ENCODE measurements around the gene AVPR1B. TPM values are rescaled to one million over a fixed set of nuclear protein-coding genes. Genes with fewer than 3 reads are reported as not detected.

Gene AVPR1B, protein sequence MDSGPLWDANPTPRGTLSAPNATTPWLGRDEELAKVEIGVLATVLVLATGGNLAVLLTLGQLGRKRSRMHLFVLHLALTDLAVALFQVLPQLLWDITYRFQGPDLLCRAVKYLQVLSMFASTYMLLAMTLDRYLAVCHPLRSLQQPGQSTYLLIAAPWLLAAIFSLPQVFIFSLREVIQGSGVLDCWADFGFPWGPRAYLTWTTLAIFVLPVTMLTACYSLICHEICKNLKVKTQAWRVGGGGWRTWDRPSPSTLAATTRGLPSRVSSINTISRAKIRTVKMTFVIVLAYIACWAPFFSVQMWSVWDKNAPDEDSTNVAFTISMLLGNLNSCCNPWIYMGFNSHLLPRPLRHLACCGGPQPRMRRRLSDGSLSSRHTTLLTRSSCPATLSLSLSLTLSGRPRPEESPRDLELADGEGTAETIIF
- total RNA-seq (2016; rRNA removed; fragmentation: Illumina TruSeq; extraction: Trizol): not detected in 2 replicates
- total RNA-seq (2016; cell fraction: cytosol; rRNA removed; fragmentation: Illumina TruSeq; extraction: Trizol; ENCODE audit: low read depth): not detected in 2 replicates
- 0.04 TPM in 1 of 2 replicates, not detected in the other for total RNA-seq (2016; cell fraction: insoluble cytoplasmic fraction; rRNA removed; fragmentation: Illumina TruSeq; extraction: Trizol)
- total RNA-seq (2016; cell fraction: membrane; rRNA removed; fragmentation: Illumina TruSeq; extraction: Trizol): not detected in 2 replicates
- total RNA-seq (2016; cell fraction: nucleus; rRNA removed; fragmentation: Illumina TruSeq; extraction: Trizol): not detected in 2 replicates
- 0.05 and 0.07 TPM in 2 replicates for polyA plus RNA-seq (2011; rRNA removed)
- 0.04 and 0.19 TPM in 2 replicates for polyA plus RNA-seq (2011; cell fraction: cytosol; rRNA removed)
- 0.14 and 0.23 TPM in 2 replicates for polyA plus RNA-seq (2011; cell fraction: nucleus; rRNA removed)
- polyA plus RNA-seq (2012): not detected in 2 replicates
- polyA plus RNA-seq (2016; cell fraction: cytosol; fragmentation: Illumina TruSeq; extraction: Trizol; ENCODE audit: low read depth): not detected in 2 replicates
- polyA plus RNA-seq (2016; cell fraction: insoluble cytoplasmic fraction; fragmentation: Illumina TruSeq; extraction: Trizol; ENCODE audit: low read depth): not detected in 2 replicates
- polyA plus RNA-seq (2016; cell fraction: membrane; fragmentation: Illumina TruSeq; extraction: Trizol; ENCODE audit: low read depth): not detected in 2 replicates
- not detected in 2 replicates for polyA plus RNA-seq (2016; cell fraction: nucleus; fragmentation: Illumina TruSeq; extraction: Trizol; ENCODE audit: insufficient read depth, low read depth)
- polyA minus RNA-seq (2011; rRNA and poly(A)+ RNA removed; ENCODE audit: low replicate concordance): 0.12 TPM in 1 of 2 replicates, not detected in the other
- not detected in 2 replicates for polyA minus RNA-seq (2011; cell fraction: cytosol; rRNA and poly(A)+ RNA removed)
- not detected in 2 replicates for polyA minus RNA-seq (2011; cell fraction: nucleus; rRNA and poly(A)+ RNA removed)
- Bru-seq, nascent RNA: not detected
- BruChase-seq, experiment 1, labeled RNA remaining after a 6-hour chase: not detected
- percentile 10 among the genes with signal in this experiment for BruChase-seq, experiment 2, labeled RNA remaining after a 2-hour chase
- long read RNA-seq, experiment 1: 0 reads
- long read RNA-seq, experiment 2: 0 reads

DNA sequence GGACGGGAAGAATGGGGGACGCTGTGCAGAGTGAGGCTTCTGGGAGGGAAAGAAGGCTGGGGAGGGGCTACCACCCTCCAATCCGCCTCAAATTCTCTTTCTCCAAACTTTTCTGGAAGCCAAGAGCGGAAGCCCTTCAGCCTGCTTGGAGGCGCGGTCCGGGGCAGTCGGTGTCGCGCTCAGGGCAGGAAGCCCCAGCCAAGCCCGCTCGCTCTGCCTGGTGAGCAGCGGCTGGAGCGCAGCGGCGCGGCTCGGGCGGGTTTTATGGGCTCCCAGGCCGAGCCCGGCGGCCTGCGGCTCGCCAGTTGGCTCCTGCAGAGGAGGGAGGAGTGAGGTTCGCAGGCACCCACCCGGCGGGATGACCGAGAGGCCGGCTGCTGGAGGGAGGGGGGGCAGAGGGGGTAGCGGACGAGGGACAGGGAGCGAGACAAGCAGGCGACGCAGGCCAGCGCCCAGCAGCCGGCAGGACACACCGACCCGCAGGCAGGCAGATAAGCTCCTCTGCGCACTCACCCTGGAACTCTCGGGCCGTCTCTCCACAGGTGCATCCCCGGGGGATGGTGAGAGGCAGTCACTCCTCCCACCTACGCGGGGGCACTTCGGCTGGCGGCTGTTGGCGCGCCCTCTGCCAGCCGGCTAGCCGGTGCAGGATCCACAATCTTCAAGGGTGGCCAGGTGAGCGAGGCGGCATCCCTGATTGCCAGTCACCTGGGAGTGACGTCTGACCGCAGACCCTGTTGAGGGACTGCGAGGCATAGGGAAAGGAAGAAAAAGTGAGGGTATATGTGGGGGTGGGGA is at the start of gene AVPR1B:
TSS of gene AVPR1B (minus strand) at position 238 of the 798 bp plus-strand sequence. CDS start 498 bp downstream, outside the sequence.
- peaks cover 48% of the 10 kb centered on the region for H3K4me1 ChIP-seq (ENCODE audit: insufficient read depth, low read length)
- no TSS peak for BruUV-seq (replicated peaks)
- H2AFZ ChIP-seq (ENCODE audit: low read length): no peak within 1 kb of the TSS
- H3K27ac ChIP-seq (ENCODE audit: extremely low read length, insufficient read depth, low read length): no peak within 1 kb of the TSS
- CTCF ChIA-PET (ENCODE audit: low intra/inter-chr PET ratio, low total read pairs): no interaction called here
- FAIRE-seq (no peak), ATAC-seq (peak; percentile 64), DNase-seq (ENCODE audit: low spot score) (no peak)
- peak within 1 kb of the TSS; percentile 33 to 56 (median 40); a peak in 5 of 6 replicates for H3K4me3 ChIP-seq (replicated peaks in 1 of 3; ENCODE audit: insufficient read depth in 1 of 3, low read depth in 2 of 3, low read length in 3 of 3)
- H4K20me1 ChIP-seq (ENCODE audit: insufficient read depth, low read length): no peaks in the 10 kb centered on the region
- H3K9me3 ChIP-seq (ENCODE audit: low read length): peaks cover 18% of the 10 kb centered on the region
- no peak within 1 kb of the TSS for H3K9ac ChIP-seq (ENCODE audit: insufficient read depth, low read depth, low read length)
- intact Hi-C loops (cut with micrococcal nuclease; ENCODE audit: unreplicated experiment) (no loop called here), in situ Hi-C loops (cut with HindIII; ENCODE audit: extremely low pct_ligation_motif_present, low pct_unique_long_range_greater_than_20kb) (no loop called here)
- peak within 1 kb of the TSS; percentile 68 for H3K4me2 ChIP-seq (ENCODE audit: low read depth, low read length)
- WGBS (ENCODE audit: low lambda C conversion rate): 48% methylated on average over 41 of the region's 55 CpGs
- no peaks in the 10 kb centered on the region for H3K36me3 ChIP-seq (replicated peaks in 1 of 2; ENCODE audit: control insufficient read depth in 1 of 2, insufficient read depth in 2 of 2, low read length in 2 of 2)
- peaks cover 0 to 4% of the 10 kb centered on the region in 2 experiments; a peak in 2 of 5 replicates for H3K27me3 ChIP-seq (ENCODE audit: control insufficient read depth in 1 of 2, insufficient read depth in 2 of 2, low read length in 2 of 2)
- POLR2A ChIA-PET: no interaction called here
- H3K79me2 ChIP-seq (ENCODE audit: insufficient read depth, low read length): no peaks in the 10 kb centered on the region
- TF ChIP-seq, protein P1, sequence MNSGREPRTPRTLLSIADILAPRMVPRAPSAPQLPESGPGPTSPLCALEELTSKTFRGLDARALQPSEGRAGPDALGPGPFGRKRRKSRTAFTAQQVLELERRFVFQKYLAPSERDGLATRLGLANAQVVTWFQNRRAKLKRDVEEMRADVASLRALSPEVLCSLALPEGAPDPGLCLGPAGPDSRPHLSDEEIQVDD (CRISPR knock-in tag; IDR thresholded peaks at IDR 0.05; ENCODE audit: borderline replicate concordance): no peak
- TF ChIP-seq ZNF550 (CRISPR knock-in tag; IDR thresholded peaks at IDR 0.05; ENCODE audit: borderline replicate concordance) (no peak), ZNF800 (CRISPR knock-in tag; IDR thresholded peaks at IDR 0.05) (peak; percentile 55), SNAPC2 (CRISPR knock-in tag; IDR thresholded peaks at IDR 0.05) (no peak), ZNF691 (CRISPR knock-in tag; IDR thresholded peaks at IDR 0.05; ENCODE audit: borderline replicate concordance, low read depth) (no peak), FOXM1 (CRISPR knock-in tag; IDR thresholded peaks at IDR 0.05) (no peak), ZNF7 (CRISPR knock-in tag; IDR thresholded peaks at IDR 0.05) (no peak), HINFP (CRISPR knock-in tag; IDR thresholded peaks at IDR 0.05; ENCODE audit: low read depth) (no peak), SP140L (CRISPR knock-in tag; IDR thresholded peaks at IDR 0.05; ENCODE audit: borderline replicate concordance) (no peak), SMARCE1 (IDR thresholded peaks at IDR 0.05; ENCODE audit: borderline replicate concordance) (no peak), EP300 (IDR thresholded peaks at IDR 0.05; ENCODE audit: low read depth in 2 of 2, low read length in 2 of 2) (no peak), EP300 (CRISPR knock-in tag; IDR thresholded peaks at IDR 0.05; ENCODE audit: borderline replicate concordance) (no peak), RFX5 (IDR thresholded peaks at IDR 0.05; ENCODE audit: low read depth, low read length) (no peak)
